Islet of Langerhans (tissue), 1 donor: ENCODE results near the gene AFDN.
A peak's percentile ranks its signal among the peaks of the same experiment; 100 is the strongest.

Source experiments
- FAIRE-seq: peaks from one replicate; lab custom pipeline; 2011; peaks lifted over from hg19 to GRCh38; lab: Jason Lieb, UNC

Gene AFDN

GRCh38 chr6:167918548-167919278 lies 92.0 kb downstream of the AFDN start:
- no peak for FAIRE-seq

GRCh38 chr6:167919349-167919748 lies 92.6 kb downstream of the AFDN start:
- no peak for FAIRE-seq

GRCh38 chr6:167920165-167920564 lies 93.5 kb downstream of the AFDN start:
- FAIRE-seq, result no peak

GRCh38 chr6:167921831-167922230 lies 95.1 kb downstream of the AFDN start:
- FAIRE-seq, result no peak

GRCh38 chr6:167925026-167925425 lies 98.3 kb downstream of the AFDN start:
- no peak for FAIRE-seq

- no peak for FAIRE-seq
These were observed 100.5 kb downstream of the AFDN start for GRCh38 chr6:167927246-167927645.

- no peak for FAIRE-seq
These were observed 101.4 kb downstream of the AFDN start for GRCh38 chr6:167928111-167928510.

GRCh38 chr6:167930295-167930694 lies 103.6 kb downstream of the AFDN start:
- FAIRE-seq, result no peak

- peak; percentile 94 for FAIRE-seq
These were observed 106.0 kb downstream of the AFDN start for GRCh38 chr6:167932468-167933276.

- no peak for FAIRE-seq
These were observed 106.6 kb downstream of the AFDN start for GRCh38 chr6:167933290-167933689.

GRCh38 chr6:167933847-167934246 lies 107.1 kb downstream of the AFDN start:
- no peak for FAIRE-seq

GRCh38 chr6:167934426-167934864 lies 107.7 kb downstream of the AFDN start:
- no peak for FAIRE-seq

- FAIRE-seq, result no peak
These were observed 109.3 kb downstream of the AFDN start for GRCh38 chr6:167936051-167936450.

- FAIRE-seq, result no peak
These were observed 110.6 kb downstream of the AFDN start for GRCh38 chr6:167937301-167937700.

- FAIRE-seq, result peak; percentile 30
These were observed 111.5 kb downstream of the AFDN start for GRCh38 chr6:167937948-167938911.

- no peak for FAIRE-seq
These were observed 115.1 kb downstream of the AFDN start for GRCh38 chr6:167941822-167942221.

- no peak for FAIRE-seq
These were observed 117.4 kb downstream of the AFDN start for GRCh38 chr6:167944130-167944529.

GRCh38 chr6:167946007-167946406 lies 119.3 kb downstream of the AFDN start:
- no peak for FAIRE-seq

- FAIRE-seq, result no peak
These were observed 119.9 kb downstream of the AFDN start for GRCh38 chr6:167946604-167947003.

- FAIRE-seq, result peak; percentile 65
These were observed 121.0 kb downstream of the AFDN start for GRCh38 chr6:167947716-167948115.

- no peak for FAIRE-seq
These were observed 122.0 kb downstream of the AFDN start for GRCh38 chr6:167948716-167949115.

GRCh38 chr6:167949121-167949684 lies 122.5 kb downstream of the AFDN start:
- FAIRE-seq, result no peak
